Fibroblast of lung (primary cell): Measurements from ENCODE around the gene SFT2D1. TPM values are rescaled to one million over a fixed set of nuclear protein-coding genes. Genes with fewer than 3 reads are reported as not detected.

Experiments
- DNase-seq, 2 donors: peaks; one replicate each; pipeline versions ENCODE4 v3.0.0 to v3.0.0-alpha.2; 2010; ENCODE audit warnings: low read depth in 2 of 2
- H2AFZ ChIP-seq: 2 replicates; pipeline ENCODE4 v1.5.1; 2012; ENCODE audit warnings: low read length, control low read depth, inconsistent platforms
- H3K27ac ChIP-seq: 2 replicates; pipeline ENCODE4 v1.5.1; 2011; ENCODE audit warnings: low read length, control low read depth; ENCODE audit not compliant: insufficient read depth
- H3K27me3 ChIP-seq: 2 replicates; pipeline ENCODE4 v1.5.1; 2011; ENCODE audit warnings: mild to moderate bottlenecking, low read length; ENCODE audit not compliant: control insufficient read depth, insufficient read depth
- H3K36me3 ChIP-seq: 2 replicates; pipeline ENCODE4 v1.5.1; 2011; ENCODE audit warnings: low read length; ENCODE audit not compliant: control insufficient read depth, insufficient read depth
- H3K4me1 ChIP-seq: 2 replicates; pipeline ENCODE4 v1.5.1; 2011; ENCODE audit warnings: low read length; ENCODE audit not compliant: control insufficient read depth, insufficient read depth; ENCODE audit errors: extremely low read depth
- H3K4me2 ChIP-seq: 2 replicates; pipeline ENCODE4 v1.5.1; 2011; ENCODE audit warnings: low read length, control low read depth; ENCODE audit not compliant: insufficient read depth; ENCODE audit errors: extremely low read depth
- H3K4me3 ChIP-seq, 4 experiments: fragments of 200-600 bp in 1 of 4; sonication (generic) in 1 of 4; replicated peaks in 1 of 4; 2 replicates each; pipeline ENCODE4 v1.5.1; 2011 to 2016; ENCODE audit warnings: low read length in 4 of 4, low read depth in 3 of 4, mild to moderate bottlenecking in 3 of 4, control low read depth in 2 of 4, inconsistent platforms in 1 of 4, mixed read lengths in 1 of 4; ENCODE audit not compliant: insufficient read depth in 1 of 4; ENCODE audit errors: control extremely low read depth in 1 of 4
- H3K79me2 ChIP-seq: 2 replicates; pipeline ENCODE4 v1.5.1; 2012; ENCODE audit warnings: mild to moderate bottlenecking, low read length, inconsistent platforms; ENCODE audit not compliant: control insufficient read depth, insufficient read depth
- H3K9ac ChIP-seq: 2 replicates; pipeline ENCODE4 v1.5.1; 2011; ENCODE audit warnings: mild to moderate bottlenecking, low read length, control low read depth; ENCODE audit not compliant: insufficient read depth
- H3K9me3 ChIP-seq: 2 replicates; pipeline ENCODE4 v1.5.1; 2012; ENCODE audit warnings: low read depth, low read length; ENCODE audit not compliant: control insufficient read depth, insufficient read depth
- H4K20me1 ChIP-seq: 2 replicates; pipeline ENCODE4 v1.5.1; 2011; ENCODE audit warnings: low read length; ENCODE audit not compliant: control insufficient read depth, insufficient read depth; ENCODE audit errors: extremely low read depth
- EZH2 ChIP-seq: IDR thresholded peaks from 2 replicates; pipeline ENCODE4 v1.5.1; 2012; ENCODE audit warnings: low read length, control low read depth, mild to moderate bottlenecking; ENCODE audit errors: missing control alignments
- polyA plus RNA-seq, 2 donors: library from polyadenylated mRNA; depleted of rRNA in 1 of 2; stranded (reverse) in 1 of 2; unstranded in 1 of 2; fragments of >200 nt; gene quantifications; 2 replicates each; pipeline ENCODE4 v1.2.1, GENCODE V29; 2011 to 2012; ENCODE audit warnings: missing spikeins in 1 of 2
- total RNA-seq: library from RNA; depleted of rRNA; stranded (reverse); fragments of >200 nt; gene quantifications from 2 replicates; pipeline ENCODE4 v1.2.1, GENCODE V29; 2014
- TF ChIP-seq, protein P1 (sequence below), 2 donors: IDR thresholded peaks in 1 of 2; conservative IDR thresholded peaks in 1 of 2; 1 replicate in 1 of 2; 2 replicates in 1 of 2; pipeline ENCODE4 v1.5.1; 2011 to 2012; ENCODE audit warnings: low read length in 2 of 2, control low read depth in 1 of 2, inconsistent platforms in 1 of 2, low read depth in 1 of 2, mild to moderate bottlenecking in 1 of 2

Gene SFT2D1
- total and polyA plus RNA-seq, 2 donors (not counting 1 experiment from before 2014, with no cell fraction given), result 34.8 to 86.0 TPM

- TF ChIP-seq, protein P1, sequence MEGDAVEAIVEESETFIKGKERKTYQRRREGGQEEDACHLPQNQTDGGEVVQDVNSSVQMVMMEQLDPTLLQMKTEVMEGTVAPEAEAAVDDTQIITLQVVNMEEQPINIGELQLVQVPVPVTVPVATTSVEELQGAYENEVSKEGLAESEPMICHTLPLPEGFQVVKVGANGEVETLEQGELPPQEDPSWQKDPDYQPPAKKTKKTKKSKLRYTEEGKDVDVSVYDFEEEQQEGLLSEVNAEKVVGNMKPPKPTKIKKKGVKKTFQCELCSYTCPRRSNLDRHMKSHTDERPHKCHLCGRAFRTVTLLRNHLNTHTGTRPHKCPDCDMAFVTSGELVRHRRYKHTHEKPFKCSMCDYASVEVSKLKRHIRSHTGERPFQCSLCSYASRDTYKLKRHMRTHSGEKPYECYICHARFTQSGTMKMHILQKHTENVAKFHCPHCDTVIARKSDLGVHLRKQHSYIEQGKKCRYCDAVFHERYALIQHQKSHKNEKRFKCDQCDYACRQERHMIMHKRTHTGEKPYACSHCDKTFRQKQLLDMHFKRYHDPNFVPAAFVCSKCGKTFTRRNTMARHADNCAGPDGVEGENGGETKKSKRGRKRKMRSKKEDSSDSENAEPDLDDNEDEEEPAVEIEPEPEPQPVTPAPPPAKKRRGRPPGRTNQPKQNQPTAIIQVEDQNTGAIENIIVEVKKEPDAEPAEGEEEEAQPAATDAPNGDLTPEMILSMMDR (conservative IDR thresholded peaks at IDR 0.05 in 1 of 2, IDR thresholded peaks at IDR 0.05 in 1 of 2; ENCODE audit: low read depth in 1 of 2, low read length in 2 of 2), result no peak
- no peak for TF ChIP-seq EZH2
- Histone ChIP-seq H3K36me3 (no peaks in the 10 kb centered on the region), H4K20me1 (no peaks in the 10 kb centered on the region), H3K27me3 (no peaks in the 10 kb centered on the region), H3K27ac (no peak overlapping the region), H2AFZ (no peak overlapping the region), H3K9me3 (no peaks in the 10 kb centered on the region), H3K79me2 (no peaks in the 10 kb centered on the region), H3K4me2 (no peak overlapping the region), H3K4me1 (no peaks in the 10 kb centered on the region), H3K9ac (no peak overlapping the region), H3K4me3 (no peak overlapping the region)
- DNase-seq, result peak; percentile 15 to 70
These were observed 65.3 kb downstream of the SFT2D1 start for GRCh38 chr6:166277018-166277417.

GRCh38 chr6:166275714-166276166, 66.6 kb downstream of the SFT2D1 start:
- no peaks in the 10 kb centered on the region for H3K36me3 ChIP-seq
- no peaks in the 10 kb centered on the region for H3K9me3 ChIP-seq
- no peak overlapping the region for H2AFZ ChIP-seq
- no peak overlapping the region for H3K4me3 ChIP-seq
- H3K79me2 ChIP-seq, result no peaks in the 10 kb centered on the region
- H3K4me1 ChIP-seq, result no peaks in the 10 kb centered on the region
- no peaks in the 10 kb centered on the region for H4K20me1 ChIP-seq
- no peak overlapping the region for H3K27ac ChIP-seq
- TF ChIP-seq, protein P1 (conservative IDR thresholded peaks at IDR 0.05 in 1 of 2, IDR thresholded peaks at IDR 0.05 in 1 of 2; ENCODE audit: low read depth in 1 of 2, low read length in 2 of 2), result peak; percentile 87 to 99
- no peak for TF ChIP-seq EZH2
- peak; percentile 13 to 45 for DNase-seq
- no peaks in the 10 kb centered on the region for H3K27me3 ChIP-seq
- H3K4me2 ChIP-seq, result no peak overlapping the region
- no peak overlapping the region for H3K9ac ChIP-seq

- H3K4me3 ChIP-seq, result no peak overlapping the region
These were observed 67.5 kb downstream of the SFT2D1 start for GRCh38 chr6:166274739-166275370.

More at GRCh38 chr6:166274739-166275370, 67.5 kb downstream of the SFT2D1 start:
- no peaks in the 10 kb centered on the region for H3K79me2 ChIP-seq
- no peaks in the 10 kb centered on the region for H3K27me3 ChIP-seq
- H3K27ac ChIP-seq, result no peak overlapping the region
- no peaks in the 10 kb centered on the region for H3K4me1 ChIP-seq
- H3K9me3 ChIP-seq, result no peaks in the 10 kb centered on the region
- H3K36me3 ChIP-seq, result no peaks in the 10 kb centered on the region
- no peak for DNase-seq
- no peak overlapping the region for H3K9ac ChIP-seq
- no peaks in the 10 kb centered on the region for H4K20me1 ChIP-seq
- H3K4me2 ChIP-seq, result no peak overlapping the region
- H2AFZ ChIP-seq, result no peak overlapping the region
- TF ChIP-seq, protein P1 (conservative IDR thresholded peaks at IDR 0.05 in 1 of 2, IDR thresholded peaks at IDR 0.05 in 1 of 2; ENCODE audit: low read depth in 1 of 2, low read length in 2 of 2), result no peak
- no peak for TF ChIP-seq EZH2
